Inflammatory macrophage treated with lipopolysaccharide for 4 hours (primary cell): ENCODE data around the gene PIM3.

ENCODE experiments used
- DNase-seq: peaks from one replicate; pipeline ENCODE4 v3.0.0-alpha.2; 2020

Gene PIM3

GRCh38 chr22:49992921-49993648 is 32.5 kb downstream of the PIM3 start:
- DNase-seq: peak; percentile 75

- DNase-seq: no peak
These were observed 33.2 kb downstream of the PIM3 start for GRCh38 chr22:49993649-49994360.

DNA sequence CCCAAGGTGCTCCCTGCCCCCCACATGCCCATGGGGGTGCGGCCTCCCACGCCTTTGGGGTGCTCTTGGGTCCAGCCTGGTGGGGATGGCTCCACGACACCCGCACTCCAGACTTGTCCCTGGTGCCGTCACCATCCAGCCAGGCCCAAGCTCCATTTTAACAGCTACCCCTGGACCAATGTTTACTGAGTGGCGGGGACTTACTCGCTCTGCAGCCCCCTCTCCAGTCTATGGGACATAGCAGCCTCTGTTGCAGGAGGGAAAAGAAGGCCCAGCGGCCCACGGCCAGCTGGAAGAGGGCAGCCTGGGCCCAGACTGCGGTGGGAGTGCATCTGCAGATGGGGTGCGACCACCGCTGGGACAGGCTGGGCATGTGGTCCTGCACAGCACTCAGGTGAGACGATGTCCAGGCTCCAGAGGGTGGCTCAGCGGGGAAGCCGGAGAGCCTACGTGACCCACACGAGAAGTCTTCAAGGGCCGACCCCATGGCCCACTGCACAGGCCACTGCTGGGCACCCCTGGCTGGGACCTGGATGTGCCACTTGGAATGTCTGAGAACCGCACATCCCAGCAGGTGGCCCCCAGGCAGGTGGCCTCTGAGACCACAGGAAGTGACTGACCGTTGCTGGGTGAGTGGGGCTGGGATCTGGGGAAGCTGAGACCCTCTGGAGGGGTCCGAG is 33.9 kb downstream of the PIM3 start:
- no peak for DNase-seq

- no peak for DNase-seq
These were observed 34.4 kb downstream of the PIM3 start for GRCh38 chr22:49995041-49995360.

- DNase-seq: no peak
These were observed 35.0 kb downstream of the PIM3 start for GRCh38 chr22:49995361-49996118.

- DNase-seq: no peak
These were observed 35.5 kb downstream of the PIM3 start for GRCh38 chr22:49996119-49996517.

- DNase-seq: no peak
These were observed 36.1 kb downstream of the PIM3 start for GRCh38 chr22:49996518-49997250.

- DNase-seq: no peak
These were observed 36.7 kb downstream of the PIM3 start for GRCh38 chr22:49997251-49997599.

GRCh38 chr22:49997932-49998717 is 37.6 kb downstream of the PIM3 start:
- DNase-seq: no peak

DNA sequence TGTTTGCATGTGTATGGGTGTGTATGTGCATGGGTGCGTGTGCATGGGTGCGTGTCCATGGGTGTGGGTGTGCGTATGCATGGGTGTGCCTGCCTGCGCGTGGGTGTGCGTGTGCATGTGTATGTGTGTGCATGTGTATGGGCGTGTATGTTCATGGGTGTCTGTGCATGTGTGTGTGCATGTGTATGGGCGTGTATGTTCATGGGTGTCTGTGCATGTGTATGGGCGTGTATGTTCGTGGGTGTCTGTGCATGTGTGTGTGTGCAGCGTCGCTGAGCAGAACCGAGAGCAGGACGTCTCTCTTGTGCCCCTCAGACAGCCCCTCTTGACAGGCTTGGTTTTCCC is 38.1 kb downstream of the PIM3 start:
- no peak for DNase-seq

DNA sequence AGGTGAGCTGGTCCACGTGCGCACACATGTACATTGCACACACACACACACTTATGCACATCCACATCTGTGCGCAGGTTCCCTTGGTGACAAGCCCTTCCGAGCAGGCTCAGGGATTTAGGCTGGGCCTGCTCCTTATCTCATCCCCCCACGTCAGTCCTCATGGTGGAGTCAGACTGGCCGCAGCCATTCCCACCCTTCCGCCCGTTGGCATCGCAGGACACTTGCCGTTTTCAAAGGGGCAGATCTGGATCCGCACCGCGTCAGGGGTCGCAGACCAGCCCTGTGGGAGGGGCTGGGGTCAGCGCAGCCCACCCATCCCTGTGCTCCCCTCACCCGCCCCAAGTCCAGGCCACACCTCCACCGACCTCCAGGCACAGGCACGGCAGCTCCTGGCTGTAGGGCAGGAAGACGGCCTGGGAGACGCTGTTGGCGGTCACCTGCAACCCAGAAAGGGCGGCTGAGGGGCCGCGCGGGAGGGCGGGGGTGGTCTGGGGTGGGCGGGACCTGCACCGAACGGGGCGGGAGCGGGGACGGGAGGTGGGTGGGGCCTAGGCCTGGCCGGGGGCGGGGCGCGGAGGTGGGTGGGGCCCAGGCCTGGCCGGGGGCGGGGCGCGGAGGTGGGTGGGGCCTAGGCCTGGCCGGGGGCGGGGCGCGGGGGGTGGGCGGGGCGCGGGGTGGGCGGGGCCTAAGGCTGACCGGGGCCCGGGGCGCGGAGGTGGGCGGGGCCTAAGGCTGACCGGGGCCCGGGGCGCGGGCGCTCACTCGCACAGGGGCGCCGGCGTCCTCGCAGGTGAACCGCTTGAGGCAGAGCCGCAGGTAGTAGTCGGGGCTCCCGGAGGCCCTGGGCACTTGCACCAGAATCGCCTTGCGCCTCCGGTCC is 38.7 kb downstream of the PIM3 start:
- DNase-seq: peak; percentile 29

- no peak for DNase-seq
These were observed 39.5 kb downstream of the PIM3 start for GRCh38 chr22:49999946-50000586.

- DNase-seq: no peak
These were observed 40.2 kb downstream of the PIM3 start for GRCh38 chr22:50000587-50001387.

- DNase-seq: no peak
These were observed 41.0 kb downstream of the PIM3 start for GRCh38 chr22:50001388-50002231.

DNA sequence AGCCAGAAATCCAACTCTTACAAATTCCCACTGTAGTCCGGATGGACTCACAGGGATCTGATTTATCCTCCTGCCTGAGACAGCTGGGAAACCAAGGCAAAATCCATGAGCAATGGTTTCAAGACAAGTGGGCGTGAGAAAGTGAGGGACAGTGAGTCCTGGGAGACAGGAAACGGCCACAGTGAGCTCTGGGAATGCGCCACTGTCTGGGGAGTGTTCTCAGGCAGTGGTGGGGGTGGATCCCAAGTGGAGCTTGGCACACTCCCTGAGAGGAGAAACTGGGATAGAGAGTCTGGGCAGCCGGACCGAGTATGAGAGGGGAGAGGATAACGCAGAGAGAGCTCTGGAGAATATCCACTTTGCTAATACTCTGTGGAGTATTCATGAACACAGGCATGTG is 42.2 kb downstream of the PIM3 start:
- no peak for DNase-seq

GRCh38 chr22:50004918-50005317 is 44.3 kb downstream of the PIM3 start:
- DNase-seq: peak; percentile 77

DNA sequence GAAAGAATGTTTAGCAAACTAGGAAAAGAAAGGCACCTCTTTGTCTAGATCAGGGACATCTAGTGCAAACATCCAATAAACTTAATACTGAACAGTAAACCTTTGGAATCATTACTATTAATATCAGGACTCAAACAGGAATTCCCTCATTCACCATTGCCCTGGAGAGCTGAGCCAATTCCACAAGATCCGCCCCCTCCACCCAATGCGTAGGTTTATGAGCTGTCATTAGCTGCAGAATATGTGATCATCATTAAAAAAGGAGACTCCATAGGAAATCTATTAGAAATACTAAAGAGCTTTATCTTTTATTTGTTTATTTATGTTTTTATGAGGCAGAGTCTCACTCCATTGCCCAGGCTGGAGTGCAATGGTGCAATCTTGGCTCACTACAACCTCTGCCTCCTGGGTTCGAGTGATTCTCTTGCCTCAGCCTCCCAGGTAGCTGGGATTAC is 46.5 kb downstream of the PIM3 start:
- no peak for DNase-seq
